ENCODE results near the gene SBNO1.
A peak's percentile ranks its signal among the peaks of the same experiment; 100 is the strongest.
"Not testable (repeated sequence)": the region's sequence is repeated elsewhere in the genome, so short reads cannot be mapped to it uniquely, and the experiment has no call there.

Gene SBNO1

DNA sequence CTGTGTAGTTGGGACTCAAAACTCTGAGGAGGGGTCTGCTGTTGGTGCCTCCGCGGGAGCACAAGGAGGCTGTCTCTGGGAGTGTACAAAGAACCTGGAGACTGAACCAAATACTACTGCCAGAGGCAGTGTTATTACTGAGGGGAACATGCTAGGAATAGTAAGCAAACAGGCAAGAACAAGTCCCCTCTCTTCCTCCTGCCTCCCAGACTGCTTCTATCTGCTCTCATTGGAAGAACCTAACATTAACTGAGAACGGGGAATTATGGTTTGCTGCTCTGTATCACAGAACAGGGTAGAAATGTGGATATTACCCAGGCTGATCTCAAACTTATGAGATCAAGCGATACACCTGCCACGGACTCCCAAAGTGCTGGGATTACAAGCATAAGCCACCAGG is 14.7 kb upstream of the SBNO1 start:
- TF ChIP-seq POLR2A (IDR thresholded peaks at IDR 0.05; ENCODE audit: low read length) (no peak), GATA1 (IDR thresholded peaks at IDR 0.05; ENCODE audit: low read depth, low read length) (no peak)

DNA sequence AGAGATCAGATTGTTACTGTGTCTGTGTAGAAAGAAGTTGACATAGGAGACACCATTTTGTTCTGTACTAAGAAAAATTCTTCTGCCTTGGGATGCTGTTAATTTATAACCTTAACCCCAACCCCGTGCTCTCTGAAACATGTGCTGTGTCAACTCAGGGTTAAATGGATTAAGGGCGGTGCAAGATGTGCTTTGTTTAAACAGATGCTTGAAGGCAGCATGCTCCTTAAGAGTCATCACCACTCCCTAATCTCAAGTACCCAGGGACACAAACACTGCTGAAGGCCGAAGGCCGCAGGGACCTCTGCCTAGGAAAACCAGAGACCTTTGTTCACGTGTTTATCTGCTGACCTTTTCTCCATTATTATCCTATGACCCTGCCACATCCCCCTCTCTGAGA is 7.8 kb upstream of the SBNO1 start:
- not testable (repeated sequence) for DNase-seq

More for the DNA sequence above, 14.7 kb upstream of the SBNO1 start:
- no peak for DNase-seq

GRCh38 chr12:123371667-123372368 is 7.2 kb upstream of the SBNO1 start:
- not testable (repeated sequence) for DNase-seq

GRCh38 chr12:123369229-123369628 is 4.6 kb upstream of the SBNO1 start:
- TF ChIP-seq GATA1 (IDR thresholded peaks at IDR 0.05; ENCODE audit: low read depth, low read length) = no peak
- no peak for TF ChIP-seq POLR2A (IDR thresholded peaks at IDR 0.05; ENCODE audit: low read length)
- DNase-seq = peak; percentile 60 to 67

DNA sequence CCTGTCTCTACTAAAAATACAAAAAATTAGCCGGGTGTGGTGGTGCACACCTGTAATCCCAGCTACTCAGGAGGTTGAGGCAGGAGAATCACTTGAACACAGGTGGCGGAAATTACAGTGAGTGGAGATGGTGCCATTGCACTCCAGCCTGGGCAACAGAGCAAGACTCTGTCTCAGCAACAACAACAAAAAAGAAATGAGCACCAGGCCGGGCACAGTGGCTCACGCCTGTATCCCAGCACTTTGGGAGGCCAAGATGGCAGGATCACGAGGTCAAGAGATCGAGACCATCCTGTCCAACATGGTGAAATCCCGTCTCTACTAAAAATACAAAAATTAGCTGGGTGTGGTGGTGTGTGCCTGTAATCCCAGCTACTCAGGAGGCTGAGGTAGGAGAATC is 3.8 kb upstream of the SBNO1 start:
- DNase-seq = not testable (repeated sequence)

DNA sequence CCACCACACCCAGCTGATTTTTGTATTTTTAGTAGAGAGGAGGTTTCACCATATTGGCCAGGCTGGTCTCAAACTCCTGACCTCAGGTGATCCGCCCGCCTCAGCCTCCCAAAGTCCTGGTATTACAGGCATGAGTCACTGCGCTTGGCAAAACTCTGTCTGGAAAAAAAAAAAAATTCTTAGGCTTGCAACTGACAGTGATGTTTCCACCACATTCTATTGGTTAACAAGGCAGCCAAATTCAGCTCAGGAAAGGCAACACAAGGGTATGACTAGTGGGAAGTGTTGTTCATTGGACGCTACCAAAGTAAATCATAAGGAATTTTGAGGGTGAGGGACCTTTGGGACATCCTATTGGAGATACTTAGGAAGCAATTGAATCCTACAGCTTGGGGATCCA is 2.9 kb upstream of the SBNO1 start:
- no peak for DNase-seq
- TF ChIP-seq GATA1 (IDR thresholded peaks at IDR 0.05; ENCODE audit: low read depth, low read length) (no peak), POLR2A (IDR thresholded peaks at IDR 0.05; ENCODE audit: low read length) (no peak)

DNA sequence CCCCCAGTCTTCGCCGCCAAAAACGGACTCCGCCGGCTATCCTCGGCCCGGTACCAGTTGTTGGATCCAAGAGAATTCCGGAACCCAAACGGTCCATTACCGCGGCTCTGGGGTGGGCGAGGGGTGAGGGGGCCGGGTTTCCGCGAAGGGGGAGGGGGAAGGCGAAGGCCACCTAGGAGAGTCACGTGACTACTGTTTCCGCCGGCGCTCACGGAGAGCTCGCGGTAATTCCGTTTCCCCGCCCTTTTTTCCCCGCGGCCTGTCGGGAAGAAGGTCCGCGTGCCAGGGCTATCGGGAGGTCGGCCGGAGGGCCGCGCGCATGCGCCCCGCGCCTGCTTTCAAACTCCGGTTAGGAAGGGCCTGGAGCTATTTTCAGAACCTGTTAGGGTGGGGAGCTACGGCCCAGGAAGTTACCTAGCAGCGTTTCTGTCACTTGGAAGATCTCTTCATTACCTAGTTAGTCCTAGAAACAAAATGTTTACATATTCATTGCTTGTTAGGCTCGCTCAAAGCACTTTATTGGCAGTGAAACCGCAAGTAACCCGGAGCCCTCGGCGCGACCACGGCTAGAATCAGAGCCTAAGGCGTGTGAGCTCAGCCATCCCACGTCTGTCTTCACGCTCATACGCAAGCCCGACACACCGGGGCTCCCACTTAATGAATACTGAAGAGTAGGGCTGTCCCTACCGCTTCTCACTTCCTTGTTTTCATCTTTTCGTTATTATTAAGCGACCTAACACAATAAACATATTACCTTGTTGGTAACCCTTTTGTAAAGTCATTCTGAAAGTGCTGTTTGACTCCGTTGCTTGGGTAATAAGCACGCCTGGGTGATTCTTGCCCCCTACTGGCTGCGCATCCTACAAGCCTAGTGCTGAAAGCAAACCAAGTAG is 624 bp upstream of the SBNO1 start:
- DNase-seq = peak; percentile 100
- TF ChIP-seq GATA1 (IDR thresholded peaks at IDR 0.05; ENCODE audit: low read depth, low read length) (no peak), POLR2A (IDR thresholded peaks at IDR 0.05; ENCODE audit: low read length) (peak; percentile 89)

DNA sequence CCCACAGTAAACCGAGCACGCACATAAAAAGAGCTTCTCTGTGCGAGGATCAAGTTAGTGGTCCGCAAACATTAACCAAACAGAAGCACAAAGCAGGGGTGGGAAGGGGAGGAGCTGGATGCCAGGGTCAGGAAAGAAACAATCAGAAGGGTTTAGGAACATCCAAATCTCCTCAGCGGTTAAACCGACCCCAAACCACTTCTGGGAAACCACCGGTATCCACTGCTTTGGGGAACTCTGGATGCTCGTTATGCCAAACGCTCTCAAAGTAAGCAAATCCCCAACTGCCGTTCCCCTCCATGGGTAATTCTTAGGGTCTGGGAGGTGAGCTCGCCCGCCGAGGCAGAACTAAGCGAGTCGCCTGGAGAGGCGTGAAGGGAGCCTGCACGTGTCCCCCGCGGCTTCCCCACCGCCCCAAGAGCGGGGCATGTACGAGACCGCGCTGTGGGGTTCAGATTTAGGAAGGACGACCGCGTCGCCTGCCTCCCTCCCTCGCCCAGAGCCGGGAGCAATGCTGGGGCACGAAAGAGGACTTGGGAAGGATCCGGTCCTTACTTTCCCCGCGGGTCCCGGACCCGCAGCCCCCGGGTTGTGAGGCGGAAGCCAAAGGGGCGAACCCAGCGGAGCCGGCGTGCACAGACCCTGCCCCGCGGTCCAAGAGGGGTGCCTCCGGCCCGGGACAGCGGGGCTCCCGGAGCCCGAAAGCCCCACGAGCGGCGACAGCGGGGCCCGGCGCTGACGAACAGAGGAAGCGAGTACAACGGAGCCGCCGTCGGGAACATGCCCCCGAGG is 711 bp downstream of the SBNO1 start:
- TF ChIP-seq GATA1 (IDR thresholded peaks at IDR 0.05; ENCODE audit: low read depth, low read length) = no peak
- peak; percentile 11 for TF ChIP-seq POLR2A (IDR thresholded peaks at IDR 0.05; ENCODE audit: low read length)
- DNase-seq = peak; percentile 57 to 64

DNA sequence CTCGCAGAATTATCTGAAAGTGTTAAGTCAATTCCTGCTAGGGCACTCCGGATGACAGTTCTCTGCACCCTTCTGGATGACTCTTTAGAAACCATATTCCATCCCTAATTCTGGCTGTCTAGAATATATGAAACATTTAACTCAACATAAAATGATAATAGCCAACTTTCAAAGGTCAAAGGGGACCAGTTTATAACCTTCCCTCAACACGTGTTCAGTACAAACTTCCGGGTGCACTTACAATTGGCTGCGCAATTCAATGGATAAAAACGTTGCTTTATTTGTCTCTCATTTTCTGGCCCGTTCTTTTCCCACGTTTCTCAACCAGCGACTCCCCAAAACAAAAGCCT is 1.3 kb downstream of the SBNO1 start:
- peak; percentile 57 for DNase-seq
- no peak for TF ChIP-seq POLR2A (IDR thresholded peaks at IDR 0.05; ENCODE audit: low read length)
- no peak for TF ChIP-seq GATA1 (IDR thresholded peaks at IDR 0.05; ENCODE audit: low read depth, low read length)

- no peak for DNase-seq
- TF ChIP-seq GATA1 (IDR thresholded peaks at IDR 0.05; ENCODE audit: low read depth, low read length) (no peak), POLR2A (IDR thresholded peaks at IDR 0.05; ENCODE audit: low read length) (no peak)
Measured at GRCh38 chr12:123358035-123358434, 6.6 kb downstream of the SBNO1 start.

DNA sequence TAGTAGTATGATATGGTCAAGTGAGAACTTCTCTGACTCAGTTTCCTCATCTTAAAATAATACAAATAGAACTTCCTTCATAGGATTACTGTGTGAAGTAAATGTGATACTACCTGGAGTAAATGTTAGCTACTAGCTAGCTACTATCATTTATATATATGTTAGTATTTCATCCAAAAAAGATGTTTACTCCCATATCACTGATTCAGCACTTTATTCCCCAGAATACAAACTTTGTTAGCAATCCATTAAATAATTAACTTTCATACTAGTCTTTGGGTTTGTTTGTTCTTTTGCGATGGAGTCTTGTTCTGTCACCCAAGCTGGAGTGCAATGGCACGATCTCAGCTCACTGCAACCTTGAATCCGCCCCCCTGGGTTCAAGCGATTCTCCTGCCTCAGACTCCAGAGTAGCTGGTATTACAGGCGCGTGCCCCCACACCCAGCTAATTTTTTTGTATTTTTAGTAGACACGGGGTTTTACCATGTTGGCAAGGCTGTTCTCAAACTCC is 8.4 kb downstream of the SBNO1 start:
- DNase-seq = no peak
- TF ChIP-seq GATA1 (IDR thresholded peaks at IDR 0.05; ENCODE audit: low read depth, low read length) (no peak), POLR2A (IDR thresholded peaks at IDR 0.05; ENCODE audit: low read length) (no peak)

GRCh38 chr12:123354600-123354999 is 10.0 kb downstream of the SBNO1 start:
- no peak for DNase-seq
- TF ChIP-seq GATA1 (IDR thresholded peaks at IDR 0.05; ENCODE audit: low read depth, low read length) (no peak), POLR2A (IDR thresholded peaks at IDR 0.05; ENCODE audit: low read length) (no peak)

DNA sequence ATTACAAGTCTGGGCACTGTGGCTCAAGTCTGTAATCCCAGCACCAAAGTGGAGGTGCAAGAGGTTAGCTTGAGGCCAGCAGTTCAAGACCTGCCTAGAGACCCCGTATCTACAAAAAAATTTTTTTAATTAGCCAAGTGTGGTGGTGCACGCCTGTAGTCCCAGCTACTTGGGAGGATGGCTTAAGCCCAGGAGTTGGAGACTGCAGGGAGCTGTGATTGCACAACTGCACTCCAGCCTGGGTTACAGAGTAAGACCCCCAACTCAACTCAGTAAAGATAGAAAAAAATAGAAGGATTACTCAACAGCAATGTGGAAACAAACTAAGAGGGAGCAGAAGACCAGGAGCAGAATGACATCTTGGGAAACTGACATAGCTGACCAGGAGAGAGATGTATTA is 13.3 kb downstream of the SBNO1 start:
- no peak for TF ChIP-seq GATA1 (IDR thresholded peaks at IDR 0.05; ENCODE audit: low read depth, low read length)
- no peak for TF ChIP-seq POLR2A (IDR thresholded peaks at IDR 0.05; ENCODE audit: low read length)
- DNase-seq = no peak

GRCh38 chr12:123346946-123347345 is 17.7 kb downstream of the SBNO1 start:
- DNase-seq = no peak

More at GRCh38 chr12:123346946-123347345, 17.7 kb downstream of the SBNO1 start:
- TF ChIP-seq GATA1 (IDR thresholded peaks at IDR 0.05; ENCODE audit: low read depth, low read length) = no peak
- TF ChIP-seq POLR2A (IDR thresholded peaks at IDR 0.05; ENCODE audit: low read length) = no peak

Measured in erythroblast (primary cell).